ENCODE data around the gene BNC2.

Gene BNC2

DNA sequence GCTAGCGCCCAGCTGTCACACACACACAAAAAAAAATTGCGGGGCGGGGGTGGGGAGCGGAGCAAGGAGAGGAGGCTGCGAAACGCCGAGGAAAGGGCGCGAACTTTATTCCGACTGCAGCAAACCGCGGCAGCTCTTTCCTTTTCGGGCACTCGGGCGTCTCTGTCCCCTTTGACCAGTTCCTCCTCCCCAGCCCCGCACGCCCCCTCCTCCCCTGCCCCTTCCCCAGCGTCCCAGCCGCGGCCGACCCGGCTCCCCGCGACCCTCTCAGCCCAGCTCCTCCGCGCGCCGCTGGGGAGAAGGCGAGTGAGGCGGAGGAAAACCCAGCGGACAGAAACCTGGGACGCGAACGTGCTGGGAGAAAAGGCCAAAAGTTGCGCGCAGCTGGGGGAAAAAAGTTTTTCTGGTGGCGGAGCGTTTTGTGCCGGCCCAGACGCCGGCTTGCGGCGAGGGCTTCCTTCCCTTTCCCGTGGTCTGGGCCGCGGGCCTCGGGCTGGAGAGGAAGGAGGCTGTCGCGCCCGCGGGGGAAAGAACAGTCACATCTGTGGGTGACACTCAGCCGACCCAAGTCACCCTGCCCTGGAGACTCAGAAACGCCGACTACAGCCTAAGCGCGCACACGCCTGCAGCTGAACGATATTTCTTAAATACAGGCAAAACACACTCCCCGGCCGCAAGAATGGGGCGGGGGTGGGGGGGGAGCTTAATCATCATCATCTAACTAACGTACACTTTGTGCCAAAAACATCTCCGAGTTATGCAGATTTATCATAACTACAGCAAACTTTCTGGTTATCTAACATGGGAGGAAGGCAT lies 1.1 kb upstream of the BNC2 start:
- Histone ChIP-seq H3K36me3 (replicated peaks) (no peaks in the 10 kb centered on the region), H3K27ac (peak overlapping the region; percentile 78), H3K4me3 (ENCODE audit: low read depth, low read length) (peak overlapping the region; percentile 89), H3K27me3 (replicated peaks) (no peaks in the 10 kb centered on the region)
- TF ChIP-seq, protein P1, sequence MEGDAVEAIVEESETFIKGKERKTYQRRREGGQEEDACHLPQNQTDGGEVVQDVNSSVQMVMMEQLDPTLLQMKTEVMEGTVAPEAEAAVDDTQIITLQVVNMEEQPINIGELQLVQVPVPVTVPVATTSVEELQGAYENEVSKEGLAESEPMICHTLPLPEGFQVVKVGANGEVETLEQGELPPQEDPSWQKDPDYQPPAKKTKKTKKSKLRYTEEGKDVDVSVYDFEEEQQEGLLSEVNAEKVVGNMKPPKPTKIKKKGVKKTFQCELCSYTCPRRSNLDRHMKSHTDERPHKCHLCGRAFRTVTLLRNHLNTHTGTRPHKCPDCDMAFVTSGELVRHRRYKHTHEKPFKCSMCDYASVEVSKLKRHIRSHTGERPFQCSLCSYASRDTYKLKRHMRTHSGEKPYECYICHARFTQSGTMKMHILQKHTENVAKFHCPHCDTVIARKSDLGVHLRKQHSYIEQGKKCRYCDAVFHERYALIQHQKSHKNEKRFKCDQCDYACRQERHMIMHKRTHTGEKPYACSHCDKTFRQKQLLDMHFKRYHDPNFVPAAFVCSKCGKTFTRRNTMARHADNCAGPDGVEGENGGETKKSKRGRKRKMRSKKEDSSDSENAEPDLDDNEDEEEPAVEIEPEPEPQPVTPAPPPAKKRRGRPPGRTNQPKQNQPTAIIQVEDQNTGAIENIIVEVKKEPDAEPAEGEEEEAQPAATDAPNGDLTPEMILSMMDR (IDR thresholded peaks at IDR 0.05; ENCODE audit: low read depth, low read length, missing control alignments), result no peak
- DNase-seq, result peak; percentile 85
- in situ Hi-C loops (cut with HindIII; ENCODE audit: low pct_ligation_motif_present, low sequenced_read_pairs), result no loop called here

DNA sequence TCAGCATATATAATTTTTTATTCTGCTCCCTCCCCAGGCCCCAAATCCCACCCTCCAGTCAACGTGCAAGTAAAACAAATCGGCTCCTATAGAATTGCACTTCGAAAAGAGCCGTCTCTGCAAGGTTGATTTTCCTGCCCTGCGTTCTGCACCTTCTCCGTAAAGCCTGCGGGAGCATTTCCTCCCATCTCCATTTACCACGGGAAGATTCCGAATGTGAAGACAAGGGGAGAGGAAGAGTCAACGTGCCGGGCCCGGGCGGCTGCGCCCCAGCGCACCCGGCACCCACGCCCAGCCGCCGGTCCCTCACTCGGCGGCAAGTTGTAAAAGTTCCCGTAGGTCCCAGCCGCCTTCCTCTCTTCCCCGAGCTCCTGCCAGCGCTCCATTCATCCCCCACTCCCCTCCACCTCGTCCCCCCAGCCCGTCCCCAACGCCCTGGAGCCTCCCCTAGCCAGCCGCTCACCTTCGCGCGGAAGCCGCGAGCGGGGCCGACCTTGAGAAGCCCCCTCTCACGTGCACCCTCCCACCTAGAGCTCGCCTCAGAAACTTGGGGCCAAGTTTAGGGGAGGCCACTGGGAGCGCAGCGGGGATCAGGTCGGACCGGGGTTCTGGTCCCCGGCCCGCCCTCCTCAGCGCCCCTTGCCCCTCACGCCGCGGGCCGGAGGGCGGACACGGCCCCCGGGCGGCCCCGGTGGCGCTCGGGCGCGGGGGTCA lies 431 bp downstream of the BNC2 start:
- TF ChIP-seq, protein P1 (IDR thresholded peaks at IDR 0.05; ENCODE audit: low read depth, low read length, missing control alignments), result no peak
- H3K36me3 ChIP-seq (replicated peaks), result no peaks in the 10 kb centered on the region
- H3K4me3 ChIP-seq (ENCODE audit: low read depth, low read length), result peak overlapping the region; percentile 89
- in situ Hi-C loops (cut with HindIII; ENCODE audit: low pct_ligation_motif_present, low sequenced_read_pairs), result no loop called here
- H3K27me3 ChIP-seq (replicated peaks), result no peaks in the 10 kb centered on the region
- H3K27ac ChIP-seq, result peak overlapping the region; percentile 78
- no peak for DNase-seq

DNA sequence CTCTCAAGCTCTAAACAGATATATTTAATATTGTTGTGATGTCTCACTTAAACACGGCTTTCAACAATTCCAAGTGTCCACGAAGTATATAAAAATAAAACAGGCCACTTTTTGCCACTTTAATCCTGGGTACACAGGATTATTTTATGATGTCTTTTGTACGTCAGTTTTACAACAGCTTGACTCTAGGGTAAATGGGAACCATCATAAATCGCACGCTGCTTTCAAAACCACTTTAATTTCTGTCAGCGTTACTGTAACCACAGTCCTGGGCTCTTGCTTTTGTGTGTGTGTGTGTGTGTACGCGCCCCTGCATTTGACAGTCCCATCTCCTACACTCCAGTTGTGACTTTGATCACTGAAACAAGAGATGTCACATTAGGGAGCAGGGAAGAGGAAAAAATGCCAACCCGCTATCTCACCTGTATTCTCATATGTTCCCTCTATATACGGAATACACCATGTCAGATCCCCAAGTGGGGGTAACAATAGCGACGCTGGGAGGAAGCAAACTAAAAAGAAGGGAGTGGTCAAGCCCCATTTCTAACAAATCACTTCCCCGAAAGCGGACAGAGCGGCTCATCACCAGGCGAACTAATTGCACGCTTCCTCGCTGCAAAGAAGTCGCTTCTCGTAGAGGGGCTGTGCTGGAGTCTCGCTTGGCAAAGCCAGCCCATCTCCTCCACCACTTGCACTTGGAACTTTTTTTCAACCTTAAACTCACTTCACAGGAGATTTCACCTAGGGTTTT lies 1.2 kb downstream of the BNC2 start:
- H3K27ac ChIP-seq, result peak overlapping the region; percentile 78
- peak overlapping the region; percentile 89 for H3K4me3 ChIP-seq (ENCODE audit: low read depth, low read length)
- no peaks in the 10 kb centered on the region for H3K27me3 ChIP-seq (replicated peaks)
- TF ChIP-seq, protein P1 (IDR thresholded peaks at IDR 0.05; ENCODE audit: low read depth, low read length, missing control alignments), result no peak
- DNase-seq, result no peak
- in situ Hi-C loops (cut with HindIII; ENCODE audit: low pct_ligation_motif_present, low sequenced_read_pairs), result no loop called here
- H3K36me3 ChIP-seq (replicated peaks), result no peaks in the 10 kb centered on the region

DNA sequence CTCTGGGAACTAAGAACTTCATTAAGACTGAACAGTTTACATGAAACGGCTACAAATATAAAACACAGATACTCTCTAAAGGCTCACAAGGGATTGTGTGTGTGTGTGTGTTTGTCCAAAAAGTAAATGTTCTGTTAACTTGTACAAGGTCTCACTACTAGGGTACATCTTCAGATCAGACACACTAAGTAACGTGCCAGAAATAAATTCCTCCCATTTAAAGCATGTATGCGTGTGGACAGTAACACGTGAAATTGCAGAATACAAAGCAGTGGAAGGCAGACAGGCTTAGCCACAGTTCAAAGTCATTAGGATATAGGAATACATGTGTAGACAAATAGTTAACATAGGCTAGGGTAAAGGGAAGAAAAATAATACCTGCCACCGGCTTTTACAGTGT lies 1.8 kb downstream of the BNC2 start:
- no peak for DNase-seq
- in situ Hi-C loops (cut with HindIII; ENCODE audit: low pct_ligation_motif_present, low sequenced_read_pairs), result no loop called here
- Histone ChIP-seq H3K27me3 (replicated peaks) (no peaks in the 10 kb centered on the region), H3K27ac (peak overlapping the region; percentile 78), H3K4me3 (ENCODE audit: low read depth, low read length) (peak overlapping the region; percentile 89), H3K36me3 (replicated peaks) (no peaks in the 10 kb centered on the region)
- TF ChIP-seq, protein P1 (IDR thresholded peaks at IDR 0.05; ENCODE audit: low read depth, low read length, missing control alignments), result no peak

DNA sequence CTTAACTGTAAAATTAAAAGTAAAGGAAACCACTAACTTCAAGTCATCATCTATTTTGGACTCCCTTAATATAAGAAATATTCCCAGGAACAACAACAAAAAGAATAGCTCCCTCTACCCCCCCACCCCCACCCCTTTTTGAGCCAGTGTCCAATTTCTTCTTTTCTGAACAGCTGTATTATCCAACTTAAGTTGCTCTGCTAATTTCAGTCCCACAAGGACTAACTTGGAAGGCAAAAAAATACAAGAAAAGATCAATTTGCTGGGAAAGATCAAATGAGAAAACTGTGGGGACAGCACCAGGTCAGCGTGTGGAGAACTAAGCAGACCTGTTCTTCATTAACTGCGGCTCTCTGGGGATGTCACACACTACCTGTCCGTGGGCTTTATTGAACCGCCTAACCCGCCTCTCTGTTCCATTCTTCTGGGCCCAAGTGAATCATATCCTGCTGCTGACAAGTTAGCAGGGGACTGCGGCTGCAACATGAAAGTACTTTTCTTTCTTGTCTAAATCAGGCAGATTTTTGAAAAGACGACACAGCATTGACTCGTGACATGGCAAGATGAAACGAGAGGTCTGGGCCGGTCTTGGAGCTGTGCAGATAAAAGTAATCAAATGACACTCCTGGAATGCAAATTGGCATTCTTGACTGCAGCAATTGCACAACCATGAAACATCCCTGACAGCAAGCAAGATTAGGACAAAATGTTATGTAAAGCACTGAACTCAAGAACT lies 2.7 kb downstream of the BNC2 start:
- no peaks in the 10 kb centered on the region for H3K36me3 ChIP-seq (replicated peaks)
- peak overlapping the region; percentile 78 for H3K27ac ChIP-seq
- TF ChIP-seq, protein P1 (IDR thresholded peaks at IDR 0.05; ENCODE audit: low read depth, low read length, missing control alignments), result no peak
- H3K4me3 ChIP-seq (ENCODE audit: low read depth, low read length), result peak overlapping the region; percentile 89
- in situ Hi-C loops (cut with HindIII; ENCODE audit: low pct_ligation_motif_present, low sequenced_read_pairs), result no loop called here
- DNase-seq, result peak; percentile 84
- no peaks in the 10 kb centered on the region for H3K27me3 ChIP-seq (replicated peaks)
